ENCODE data around the gene AAGAB. TPM values are rescaled to one million over a fixed set of nuclear protein-coding genes. Genes with fewer than 3 reads are reported as not detected.

Gene AAGAB
- total RNA-seq, 1 donor from 2014 or later: 23.2 TPM

DNA sequence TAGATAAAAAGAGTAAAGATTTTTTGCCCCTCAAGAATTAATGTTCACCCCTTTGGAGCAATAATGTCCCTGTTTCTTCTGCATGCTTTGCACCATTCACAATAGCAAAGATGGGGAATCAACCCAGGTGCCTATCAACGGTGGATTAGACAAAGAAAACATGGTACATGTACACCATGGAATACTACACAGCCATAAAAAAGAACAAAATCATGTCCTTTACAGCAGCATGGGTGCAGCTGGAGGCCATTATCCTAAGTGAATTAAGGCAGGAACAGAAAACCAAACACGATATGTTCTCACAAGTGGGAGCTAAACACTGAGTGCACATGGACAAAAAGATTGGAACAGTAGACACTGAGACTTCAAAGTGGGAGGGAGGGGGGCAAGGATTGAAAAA is 35.2 kb downstream of the AAGAB start:
- intact Hi-C loops (cut with DNase I): no loop called here
- DNase-seq (ENCODE audit: low spot score) (no peak), ATAC-seq (no peak)

DNA sequence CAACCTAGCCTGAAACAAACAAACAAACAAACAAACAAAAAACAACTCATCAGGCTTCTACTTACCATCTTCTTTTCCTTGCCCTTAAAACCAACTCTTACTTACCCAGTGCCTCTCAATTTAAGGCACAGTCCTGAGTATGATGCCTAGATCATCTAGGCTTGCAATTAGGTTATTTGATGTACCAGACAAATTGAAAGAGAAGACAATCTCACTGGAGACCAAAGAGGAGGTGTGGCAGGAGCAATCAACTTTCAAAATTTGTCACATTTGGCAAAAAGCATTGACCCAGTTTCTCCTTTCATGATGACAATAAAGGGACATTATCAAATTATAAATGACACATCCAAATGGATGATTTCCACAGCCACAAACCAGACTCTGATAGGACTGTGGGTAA is 36.0 kb downstream of the AAGAB start:
- no peak for ATAC-seq
- no peak for DNase-seq (ENCODE audit: low spot score)
- intact Hi-C loops (cut with DNase I): no loop called here

DNA sequence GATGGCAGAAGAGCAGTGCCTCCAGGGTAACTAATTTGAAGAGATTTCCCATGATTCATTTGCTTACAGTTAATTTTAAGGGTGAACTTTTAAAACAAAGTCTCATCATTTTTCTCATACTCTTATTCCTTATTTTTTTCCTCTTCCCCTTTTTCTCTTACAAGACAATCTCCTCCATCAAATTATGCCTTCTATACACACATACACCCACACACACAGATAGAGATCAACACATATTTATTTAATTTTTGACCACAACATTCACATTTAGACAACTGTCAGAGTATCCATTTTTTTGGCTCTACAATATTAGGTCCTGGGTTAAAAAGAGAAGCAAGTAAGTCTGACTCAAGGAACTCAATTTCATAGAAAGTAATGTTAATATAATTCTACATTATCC is 37.6 kb downstream of the AAGAB start:
- ATAC-seq: no peak
- intact Hi-C loops (cut with DNase I): no loop called here
- DNase-seq (ENCODE audit: low spot score): no peak

DNA sequence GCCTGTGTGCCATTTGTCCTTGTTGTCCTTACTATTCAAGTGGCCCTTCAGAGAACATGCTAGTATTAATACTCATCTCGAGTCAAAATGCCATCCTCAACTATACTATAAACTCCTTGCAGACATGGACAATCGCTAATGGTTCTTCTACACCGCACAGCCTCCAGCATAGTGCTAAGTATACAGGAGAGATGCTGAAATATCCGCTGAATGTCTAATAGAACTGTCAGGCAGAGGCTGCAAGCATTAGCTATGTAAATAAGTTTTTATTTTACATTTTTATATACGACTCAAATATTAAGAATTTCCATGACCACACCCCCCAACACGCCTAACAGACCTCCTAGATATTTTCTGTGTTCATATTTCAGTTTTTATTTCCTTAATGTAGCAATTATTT is 39.4 kb downstream of the AAGAB start:
- ATAC-seq (no peak), DNase-seq (ENCODE audit: low spot score) (no peak)
- intact Hi-C loops (cut with DNase I): no loop called here

DNA sequence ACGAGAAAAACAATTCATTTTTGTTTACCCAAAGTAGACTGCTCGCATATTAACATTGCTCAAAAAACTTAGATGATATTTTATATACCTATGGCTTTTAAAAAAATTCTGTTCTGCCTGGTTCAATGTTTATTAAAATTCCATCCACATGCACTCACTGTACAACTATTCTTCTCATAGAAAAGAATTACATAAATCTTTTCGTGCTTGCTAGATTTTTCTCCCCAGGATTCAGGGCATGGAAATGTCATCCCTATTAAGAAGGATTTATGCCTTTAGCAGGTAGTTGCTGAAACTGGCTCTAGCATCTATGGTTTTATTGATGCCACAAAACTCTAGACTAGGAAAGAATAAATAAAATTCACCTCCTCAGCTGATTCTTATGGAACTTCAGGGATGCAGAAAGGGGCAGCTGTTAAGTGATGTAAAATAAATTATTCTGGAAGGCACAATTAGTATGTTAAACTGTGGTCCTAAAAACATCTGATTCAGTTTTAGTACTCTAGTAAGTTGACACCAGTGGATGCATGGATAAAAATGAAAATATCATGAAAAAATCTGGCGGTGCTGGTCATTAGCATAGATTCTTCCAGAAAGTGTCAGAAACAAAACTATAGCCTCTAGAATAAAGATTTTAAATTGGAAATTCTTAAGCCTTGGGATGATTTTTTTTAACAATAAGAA is 41.6 kb downstream of the AAGAB start:
- DNase-seq (ENCODE audit: low spot score) (no peak), ATAC-seq (no peak)
- intact Hi-C loops (cut with DNase I): no loop called here

DNA sequence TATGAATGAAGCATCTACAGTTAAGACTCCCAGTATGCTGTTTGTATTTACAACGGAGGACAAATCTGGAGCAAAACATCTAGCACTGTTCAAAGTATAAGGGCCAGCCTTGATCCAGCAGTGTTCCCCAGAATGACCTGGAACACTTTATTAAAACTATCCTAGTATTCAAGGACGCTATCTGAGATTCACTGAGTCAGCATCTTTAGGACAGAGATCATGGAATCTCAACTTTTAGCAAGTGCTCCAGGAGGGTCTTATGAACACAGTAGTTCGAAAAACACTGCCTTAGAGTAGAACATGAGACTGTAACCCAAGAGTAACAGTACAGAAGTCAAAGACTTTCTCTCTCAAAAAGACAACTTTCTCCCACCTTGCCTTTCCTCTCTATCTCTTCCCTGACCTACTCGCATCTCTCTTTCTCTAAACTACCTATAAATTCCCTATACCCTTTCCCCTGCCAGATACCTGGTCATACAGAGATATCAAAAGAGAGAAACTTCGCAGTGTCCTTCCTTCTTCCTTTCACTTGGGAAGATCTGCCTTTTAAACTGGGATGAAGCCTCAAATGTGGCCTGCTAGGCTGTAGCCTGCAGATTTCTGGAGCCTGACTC is 43.8 kb downstream of the AAGAB start:
- no peak for ATAC-seq
- intact Hi-C loops (cut with DNase I): no loop called here
- DNase-seq (ENCODE audit: low spot score): no peak

DNA sequence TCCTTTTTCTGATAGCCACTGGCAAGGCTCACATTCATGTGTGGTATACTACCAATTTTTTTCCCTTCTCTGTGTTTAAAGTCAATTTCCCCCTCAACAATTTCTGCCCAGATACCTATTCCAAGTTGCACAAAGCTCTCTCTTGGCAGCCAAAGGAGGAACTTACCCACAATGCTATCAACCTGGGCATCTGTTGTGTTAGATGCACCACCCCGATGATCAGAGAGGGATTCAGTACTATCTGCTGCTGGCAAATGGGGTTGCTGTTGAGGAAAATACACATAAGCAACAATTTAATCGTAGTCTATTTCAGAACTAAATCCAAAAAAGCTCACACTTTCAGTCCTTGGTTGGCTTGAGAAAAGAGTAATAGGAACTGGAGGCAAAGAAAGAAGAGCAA is 46.1 kb downstream of the AAGAB start:
- ATAC-seq: no peak
- intact Hi-C loops (cut with DNase I): no loop called here
- no peak for DNase-seq (ENCODE audit: low spot score)

DNA sequence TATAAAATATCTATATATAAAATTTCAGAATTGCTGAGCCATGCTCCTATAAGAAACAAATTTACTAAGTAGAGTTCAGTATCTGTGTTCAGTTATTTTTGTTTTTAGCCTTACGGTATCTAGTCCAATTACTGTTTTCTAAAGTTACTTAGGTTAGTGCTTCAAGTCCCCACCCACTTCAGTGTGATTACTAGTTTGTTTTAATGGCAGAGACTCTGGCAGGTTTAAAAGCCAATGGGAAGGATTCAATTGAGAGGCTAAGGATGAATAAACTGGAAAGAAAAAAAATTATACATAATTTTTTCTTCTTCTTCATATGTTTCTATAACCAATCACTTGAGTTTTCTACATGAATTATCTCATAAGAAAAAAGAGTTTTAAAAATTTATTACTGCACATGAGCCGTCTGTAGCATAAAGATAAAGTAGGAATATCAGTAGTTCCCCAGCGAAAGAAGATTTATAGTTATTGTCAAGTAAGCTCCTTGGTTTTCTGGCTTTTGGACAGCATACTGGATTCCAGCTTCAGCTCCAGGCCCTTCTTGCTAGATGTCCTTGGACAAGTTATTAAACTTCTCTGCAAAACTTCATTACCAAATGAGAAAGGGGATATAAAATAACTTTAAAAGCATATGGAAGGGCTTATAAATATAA is 46.8 kb downstream of the AAGAB start:
- intact Hi-C loops (cut with DNase I): no loop called here
- DNase-seq (ENCODE audit: low spot score): no peak
- ATAC-seq: no peak

DNA sequence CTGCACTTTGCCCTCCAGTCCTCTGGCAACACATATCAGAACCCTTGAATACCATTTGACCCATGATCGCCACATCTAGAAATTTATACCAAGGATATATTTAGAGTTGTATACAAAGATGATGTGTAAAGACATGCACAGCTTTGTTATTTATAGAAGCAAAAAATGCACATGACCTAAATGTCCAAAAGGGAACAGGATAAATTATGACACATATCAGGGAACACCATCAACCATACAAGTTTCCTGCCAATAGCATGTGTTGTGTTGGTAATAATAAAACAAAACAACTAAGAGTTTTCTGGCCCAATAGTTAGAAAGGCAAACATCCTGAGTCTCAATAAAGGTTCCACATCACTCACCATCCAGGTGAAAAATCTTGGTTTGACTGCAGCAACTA is 51.5 kb downstream of the AAGAB start:
- intact Hi-C loops (cut with DNase I): no loop called here
- ATAC-seq (no peak), DNase-seq (ENCODE audit: low spot score) (no peak)

DNA sequence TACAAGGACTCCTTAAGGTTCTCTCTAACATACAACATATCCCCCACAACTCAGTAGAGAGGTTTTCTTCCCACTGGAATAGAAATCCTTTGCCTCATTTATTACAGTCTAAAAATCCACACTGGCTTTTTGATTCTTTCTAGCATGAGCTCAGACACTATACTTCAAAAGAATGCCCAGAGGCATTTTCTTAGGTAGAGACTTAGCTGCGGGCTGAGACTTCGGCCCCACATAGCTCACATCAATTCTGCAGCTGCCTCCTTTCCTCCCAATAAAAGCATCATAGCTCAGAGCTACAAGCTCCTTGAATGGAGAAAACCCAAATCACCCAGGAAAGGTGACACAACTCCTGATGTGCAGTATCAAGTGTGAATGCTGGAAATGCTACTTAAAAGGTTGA is 52.4 kb downstream of the AAGAB start:
- DNase-seq (ENCODE audit: low spot score) (no peak), ATAC-seq (no peak)
- intact Hi-C loops (cut with DNase I): no loop called here

DNA sequence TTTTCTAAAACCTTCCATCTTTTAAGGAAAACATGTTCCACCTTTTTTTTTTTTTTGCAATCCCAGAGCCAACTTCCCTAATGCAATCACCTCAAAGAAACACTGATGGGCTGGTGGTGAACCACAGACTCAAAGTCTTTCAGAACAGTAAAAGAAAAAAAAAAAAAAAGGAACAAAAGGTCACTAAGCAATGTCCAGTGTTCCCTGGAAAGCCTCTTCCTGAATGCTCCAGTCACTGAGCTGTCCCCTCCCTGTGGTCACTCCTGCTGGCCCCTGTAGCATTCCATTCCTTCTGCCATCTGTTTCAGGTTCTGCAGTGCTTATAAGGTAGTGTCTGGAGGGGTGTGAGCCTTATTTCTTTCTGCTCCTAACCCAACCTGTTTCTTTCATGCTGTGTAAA is 53.3 kb downstream of the AAGAB start:
- DNase-seq (ENCODE audit: low spot score) (no peak), ATAC-seq (no peak)
- intact Hi-C loops (cut with DNase I): no loop called here

DNA sequence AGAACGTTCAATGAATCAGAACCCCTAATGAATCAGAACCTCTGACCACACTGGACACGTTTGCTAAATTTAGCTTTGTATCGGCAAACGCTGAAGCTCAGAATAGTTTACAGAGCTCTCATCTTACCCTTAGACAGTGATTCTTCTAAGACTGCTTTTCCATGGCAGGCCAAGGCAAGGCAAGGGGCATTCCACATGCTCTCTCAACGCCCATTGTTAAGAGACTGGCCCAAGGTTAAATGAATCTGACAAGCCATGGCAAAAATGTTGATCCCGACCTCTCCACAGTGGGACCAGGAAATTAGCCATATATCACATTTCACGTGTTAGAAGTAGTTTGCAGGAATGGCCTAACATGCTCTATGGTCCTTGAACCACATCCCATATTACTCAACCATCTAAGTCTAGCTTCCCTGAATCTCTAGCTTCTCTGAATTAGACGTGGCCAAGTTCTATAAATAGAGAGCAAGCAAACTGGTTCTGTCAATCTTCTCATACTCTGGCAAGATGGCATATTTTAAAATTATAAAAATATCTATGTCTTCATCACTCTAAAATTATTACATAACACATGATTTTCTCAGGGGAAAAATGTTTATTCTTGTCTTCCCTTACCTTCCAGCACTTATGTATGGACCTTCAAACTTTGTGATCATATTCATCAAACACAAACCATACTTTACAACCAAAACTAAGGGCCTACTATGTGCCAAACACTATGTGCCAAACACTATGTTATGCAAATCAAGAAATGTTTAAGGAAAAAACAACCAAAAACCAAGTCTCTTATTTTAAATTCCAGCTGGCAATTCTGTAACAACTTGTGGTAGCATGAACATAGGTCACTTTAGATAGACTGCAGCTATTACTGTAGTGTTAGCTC is 54.3 kb downstream of the AAGAB start:
- ATAC-seq (peak; percentile 4), DNase-seq (ENCODE audit: low spot score) (no peak)
- intact Hi-C loops (cut with DNase I): no loop called here

DNA sequence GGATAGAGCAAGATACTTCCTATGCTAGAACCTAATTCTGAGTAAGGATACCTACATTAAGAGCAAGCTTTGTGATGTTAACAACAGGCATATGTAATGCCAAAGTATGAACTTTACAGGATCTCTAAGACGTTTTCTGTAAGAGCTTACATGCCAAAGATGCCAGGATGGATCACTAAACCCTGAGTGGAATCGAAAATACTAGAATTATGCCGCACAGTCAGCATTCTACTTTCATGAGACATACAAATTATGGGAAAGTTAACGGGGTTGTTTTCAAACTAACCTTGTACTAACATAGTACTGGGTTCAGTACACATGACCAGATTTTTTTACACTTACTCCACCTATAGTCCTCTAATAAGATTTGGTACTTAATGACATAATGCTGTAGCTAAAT is 55.1 kb downstream of the AAGAB start:
- DNase-seq (ENCODE audit: low spot score) (no peak), ATAC-seq (no peak)
- intact Hi-C loops (cut with DNase I): no loop called here

DNA sequence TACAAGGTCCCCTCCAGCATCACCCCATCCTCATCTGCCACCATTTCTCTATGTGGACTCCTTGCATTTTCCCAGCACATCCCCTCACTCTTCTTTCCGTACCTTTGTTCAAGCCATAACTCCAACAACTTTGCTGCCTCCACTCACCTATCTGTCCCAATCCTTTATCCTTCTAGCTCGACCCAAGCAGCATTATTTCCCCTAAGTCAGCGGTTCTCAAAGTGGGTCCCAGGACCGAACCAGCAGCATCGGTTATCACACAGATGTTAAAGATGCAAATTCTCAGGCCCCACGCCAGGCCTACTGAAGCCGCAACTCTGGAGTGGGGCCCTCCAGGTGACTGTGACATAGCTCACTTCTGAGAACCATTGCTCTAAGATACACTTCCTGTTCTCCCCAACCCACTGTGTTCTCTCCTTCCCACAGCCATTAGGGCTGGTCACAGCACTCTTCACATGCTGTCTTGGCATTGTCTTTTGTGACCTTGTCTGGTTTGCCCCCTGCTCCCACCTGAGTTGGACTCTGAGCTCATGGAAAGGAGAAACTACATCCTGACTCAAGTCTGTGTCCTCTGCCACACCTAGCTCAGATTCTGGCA is 56.2 kb downstream of the AAGAB start:
- ATAC-seq (no peak), DNase-seq (ENCODE audit: low spot score) (no peak)
- intact Hi-C loops (cut with DNase I): no loop called here

DNA sequence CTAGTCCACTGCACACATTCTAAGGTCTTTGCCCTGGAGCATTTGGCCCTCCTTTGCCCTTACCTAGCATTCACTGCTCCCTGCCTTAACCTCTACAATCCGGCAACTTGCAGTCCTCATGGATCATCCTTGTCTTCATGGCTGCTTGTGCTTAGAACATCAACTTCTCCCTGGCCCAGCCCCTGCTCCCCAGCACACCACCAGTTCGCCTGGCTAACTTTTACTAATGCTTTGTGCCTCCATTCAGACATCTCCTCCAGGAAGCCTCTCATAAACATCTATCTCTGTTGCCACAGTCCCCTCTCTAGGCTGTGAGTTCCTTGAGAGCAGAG is 57.1 kb downstream of the AAGAB start:
- ATAC-seq: no peak
- DNase-seq (ENCODE audit: low spot score): no peak
- intact Hi-C loops (cut with DNase I): no loop called here

DNA sequence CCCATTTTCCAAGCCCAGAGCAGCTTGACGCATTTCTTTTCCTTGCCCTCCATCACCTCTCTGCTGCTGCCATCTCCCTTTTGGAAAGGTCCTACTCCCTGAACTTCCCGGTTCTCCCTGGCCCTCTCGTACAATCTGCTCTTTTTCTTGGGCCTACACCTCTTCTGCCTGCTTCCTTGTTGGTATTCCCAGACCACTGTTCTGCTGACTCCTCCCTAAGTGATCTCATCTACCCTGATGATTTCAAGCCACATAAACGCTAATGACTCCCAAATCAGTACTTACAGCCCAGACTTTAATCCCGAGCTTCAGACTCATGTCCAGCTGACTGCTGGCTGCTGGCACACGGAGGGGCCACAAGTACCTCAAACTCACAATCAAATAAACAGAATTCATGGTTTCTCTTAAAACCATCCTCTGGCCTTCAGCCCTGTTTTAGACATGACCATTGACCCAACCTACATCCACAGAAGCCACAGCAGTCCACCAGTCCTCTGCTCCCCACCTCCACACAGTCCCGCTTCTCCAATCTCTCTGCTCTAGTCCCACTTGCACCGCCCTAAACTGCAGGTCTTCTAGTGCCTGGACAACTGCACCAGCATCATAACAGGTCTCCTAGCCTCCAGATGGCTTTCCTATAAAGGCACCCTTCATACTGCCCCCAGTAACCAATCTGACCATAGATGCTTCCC is 57.6 kb downstream of the AAGAB start:
- DNase-seq (ENCODE audit: low spot score): no peak
- intact Hi-C loops (cut with DNase I): no loop called here
- ATAC-seq: peak; percentile 85

DNA sequence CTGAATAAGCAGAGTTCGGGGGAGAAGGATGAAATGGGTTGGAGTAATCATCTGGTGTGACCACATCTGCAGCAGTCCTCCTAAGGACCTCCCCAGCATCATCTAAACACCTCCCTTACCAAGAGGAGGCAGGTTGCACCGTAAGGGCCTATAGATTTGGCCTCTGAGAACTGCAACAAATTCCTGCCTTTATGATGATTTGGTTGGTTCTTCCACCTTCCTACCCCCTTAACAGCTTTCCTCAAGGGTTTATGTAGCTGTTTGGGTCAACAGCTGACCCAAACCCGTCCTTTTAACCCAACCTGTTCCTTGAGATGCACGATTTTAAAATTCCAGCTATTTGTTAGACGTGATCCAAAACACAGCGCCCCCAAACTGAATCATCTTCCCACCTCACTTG is 58.2 kb downstream of the AAGAB start:
- intact Hi-C loops (cut with DNase I): no loop called here
- DNase-seq (ENCODE audit: low spot score) (no peak), ATAC-seq (no peak)

DNA sequence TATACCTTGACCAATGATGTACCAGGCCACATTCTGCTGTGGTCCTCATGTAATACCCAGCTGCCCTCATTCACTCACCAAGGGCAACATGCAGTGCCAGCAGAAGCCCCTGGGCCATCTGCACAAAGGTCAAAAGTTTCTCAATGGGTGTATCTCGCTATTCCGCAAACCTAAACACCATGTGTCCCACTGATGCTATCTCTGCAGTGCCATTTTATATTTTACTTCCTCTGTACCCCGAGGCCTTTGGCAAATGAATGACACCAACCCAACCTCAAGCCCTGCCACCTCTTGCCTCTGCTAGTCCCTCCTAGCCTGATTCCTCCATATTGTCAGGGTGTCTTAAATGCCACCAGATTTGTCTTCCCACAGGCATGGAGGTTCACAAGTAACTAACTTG is 59.2 kb downstream of the AAGAB start:
- intact Hi-C loops (cut with DNase I): no loop called here
- no peak for ATAC-seq
- no peak for DNase-seq (ENCODE audit: low spot score)

All from sciatic nerve (tissue), 2 donors.